ENCODE measurements around the gene TBC1D22A.

The TBC1D22A gene

GRCh38 chr22:47032956-47033647 lies 270.7 kb downstream of the TBC1D22A start:
- no peak for DNase-seq (ENCODE audit: low spot score)

GRCh38 chr22:47033648-47034000 lies 271.2 kb downstream of the TBC1D22A start:
- DNase-seq (ENCODE audit: low spot score) = no peak

- no peak for DNase-seq (ENCODE audit: low spot score)
These were observed 271.8 kb downstream of the TBC1D22A start for GRCh38 chr22:47034076-47034808.

GRCh38 chr22:47034905-47035419 lies 272.5 kb downstream of the TBC1D22A start:
- no peak for DNase-seq (ENCODE audit: low spot score)

GRCh38 chr22:47035425-47035881 lies 273.0 kb downstream of the TBC1D22A start:
- DNase-seq (ENCODE audit: low spot score) = no peak

- DNase-seq (ENCODE audit: low spot score) = no peak
These were observed 273.9 kb downstream of the TBC1D22A start for GRCh38 chr22:47036352-47036751.

GRCh38 chr22:47036936-47037485 lies 274.6 kb downstream of the TBC1D22A start:
- no peak for DNase-seq (ENCODE audit: low spot score)

GRCh38 chr22:47038206-47038835 lies 275.9 kb downstream of the TBC1D22A start:
- no peak for DNase-seq (ENCODE audit: low spot score)

- no peak for DNase-seq (ENCODE audit: low spot score)
These were observed 276.9 kb downstream of the TBC1D22A start for GRCh38 chr22:47039356-47039755.

- DNase-seq (ENCODE audit: low spot score) = no peak
These were observed 278.2 kb downstream of the TBC1D22A start for GRCh38 chr22:47040486-47041270.

GRCh38 chr22:47041271-47042115 lies 279.0 kb downstream of the TBC1D22A start:
- DNase-seq (ENCODE audit: low spot score) = no peak

GRCh38 chr22:47042116-47042825 lies 279.8 kb downstream of the TBC1D22A start:
- no peak for DNase-seq (ENCODE audit: low spot score)

- no peak for DNase-seq (ENCODE audit: low spot score)
These were observed 280.5 kb downstream of the TBC1D22A start for GRCh38 chr22:47042861-47043496.

GRCh38 chr22:47043835-47044721 lies 281.6 kb downstream of the TBC1D22A start:
- no peak for DNase-seq (ENCODE audit: low spot score)

- no peak for DNase-seq (ENCODE audit: low spot score)
These were observed 282.5 kb downstream of the TBC1D22A start for GRCh38 chr22:47044722-47045535.

GRCh38 chr22:47045691-47046410 lies 283.4 kb downstream of the TBC1D22A start:
- no peak for DNase-seq (ENCODE audit: low spot score)

Measured in CD4-positive, alpha-beta T cell treated with Interleukin-2 at 100 ng/mL for 4 hours (primary cell).